ENCODE data around the gene FHIT.
"Not testable (repeated sequence)": the region's sequence is repeated elsewhere in the genome, so short reads cannot be mapped to it uniquely, and the experiment has no call there.

FHIT gene

DNA sequence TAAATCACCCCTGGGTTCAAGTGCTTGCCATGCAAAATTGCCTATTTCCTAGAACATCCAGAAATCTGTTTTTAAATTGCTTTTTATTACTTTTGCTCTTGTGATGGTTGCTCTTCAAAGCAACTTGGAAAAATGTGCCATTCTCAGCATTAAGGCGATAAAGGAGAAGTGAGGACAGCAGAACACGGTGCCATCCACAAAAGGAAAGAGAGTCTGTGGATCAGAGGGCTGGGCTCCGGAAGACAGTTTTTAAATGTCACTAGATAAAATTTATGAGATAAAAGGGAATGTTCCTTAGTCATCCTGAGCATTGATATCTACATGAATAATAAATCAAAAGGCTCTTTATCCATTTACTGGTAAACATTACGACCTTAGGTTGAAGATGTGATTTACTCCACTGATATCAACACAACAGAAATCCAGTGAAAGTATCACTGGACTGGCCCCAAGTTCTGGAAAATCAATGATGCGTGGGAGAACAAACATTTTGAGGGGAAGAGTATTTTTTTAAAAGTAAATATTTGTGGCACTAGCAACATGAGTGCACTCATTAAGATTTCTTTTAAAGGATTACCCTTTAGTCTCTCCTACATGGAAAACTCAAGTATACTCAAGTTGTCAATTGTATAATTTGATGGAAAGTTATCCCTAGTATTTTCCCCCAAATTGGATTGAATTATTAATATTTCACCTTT is 554.7 kb downstream of the FHIT start:
- no peaks in the 10 kb centered on the region for H3K79me2 ChIP-seq
- TF ChIP-seq, protein P1, sequence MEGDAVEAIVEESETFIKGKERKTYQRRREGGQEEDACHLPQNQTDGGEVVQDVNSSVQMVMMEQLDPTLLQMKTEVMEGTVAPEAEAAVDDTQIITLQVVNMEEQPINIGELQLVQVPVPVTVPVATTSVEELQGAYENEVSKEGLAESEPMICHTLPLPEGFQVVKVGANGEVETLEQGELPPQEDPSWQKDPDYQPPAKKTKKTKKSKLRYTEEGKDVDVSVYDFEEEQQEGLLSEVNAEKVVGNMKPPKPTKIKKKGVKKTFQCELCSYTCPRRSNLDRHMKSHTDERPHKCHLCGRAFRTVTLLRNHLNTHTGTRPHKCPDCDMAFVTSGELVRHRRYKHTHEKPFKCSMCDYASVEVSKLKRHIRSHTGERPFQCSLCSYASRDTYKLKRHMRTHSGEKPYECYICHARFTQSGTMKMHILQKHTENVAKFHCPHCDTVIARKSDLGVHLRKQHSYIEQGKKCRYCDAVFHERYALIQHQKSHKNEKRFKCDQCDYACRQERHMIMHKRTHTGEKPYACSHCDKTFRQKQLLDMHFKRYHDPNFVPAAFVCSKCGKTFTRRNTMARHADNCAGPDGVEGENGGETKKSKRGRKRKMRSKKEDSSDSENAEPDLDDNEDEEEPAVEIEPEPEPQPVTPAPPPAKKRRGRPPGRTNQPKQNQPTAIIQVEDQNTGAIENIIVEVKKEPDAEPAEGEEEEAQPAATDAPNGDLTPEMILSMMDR (IDR thresholded peaks at IDR 0.05) = no peak
- no peaks in the 10 kb centered on the region for H3K4me1 ChIP-seq
- no peaks in the 10 kb centered on the region for H3K36me3 ChIP-seq (ENCODE audit: control insufficient read depth, insufficient read depth, low read length)
- H3K27me3 ChIP-seq (ENCODE audit: control insufficient read depth, insufficient read depth, low read length) = no peaks in the 10 kb centered on the region
- no peaks in the 10 kb centered on the region for H3K9me3 ChIP-seq (ENCODE audit: control insufficient read depth, low read length)
- H3K4me3 ChIP-seq (ENCODE audit: low read depth, low read length) = no peak overlapping the region
- H3K4me2 ChIP-seq (ENCODE audit: low read length) = no peak overlapping the region
- H3K9ac ChIP-seq = no peak overlapping the region
- no peak overlapping the region for H2AFZ ChIP-seq
- H3K27ac ChIP-seq = no peak overlapping the region

DNA sequence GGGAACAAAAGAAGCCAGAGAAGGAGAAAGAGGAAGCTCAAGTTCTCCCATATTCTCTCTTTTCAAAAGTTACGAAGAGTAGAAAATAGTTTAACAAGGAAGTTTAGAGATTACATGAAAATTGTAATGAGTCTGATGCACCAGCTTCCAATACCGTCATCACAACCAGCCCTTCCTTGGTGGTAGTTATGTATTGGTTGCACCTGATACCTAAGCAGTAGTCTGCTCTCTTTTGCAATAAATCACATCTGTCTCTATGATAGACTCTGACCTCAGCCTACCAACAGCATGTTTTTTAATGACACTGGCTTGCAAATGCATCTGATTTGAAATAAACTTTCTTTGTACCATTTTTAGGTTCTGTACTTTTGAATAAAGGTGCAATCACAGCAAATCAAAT is 575.8 kb downstream of the FHIT start:
- H3K9ac ChIP-seq = no peak overlapping the region
- TF ChIP-seq, protein P1 (IDR thresholded peaks at IDR 0.05) = no peak
- no peaks in the 10 kb centered on the region for H3K9me3 ChIP-seq (ENCODE audit: control insufficient read depth, low read length)
- H2AFZ ChIP-seq = no peak overlapping the region
- no peak overlapping the region for H3K27ac ChIP-seq
- H3K36me3 ChIP-seq (ENCODE audit: control insufficient read depth, insufficient read depth, low read length) = no peaks in the 10 kb centered on the region
- no peaks in the 10 kb centered on the region for H3K79me2 ChIP-seq
- no peaks in the 10 kb centered on the region for H3K27me3 ChIP-seq (ENCODE audit: control insufficient read depth, insufficient read depth, low read length)
- H3K4me1 ChIP-seq = no peaks in the 10 kb centered on the region
- H3K4me2 ChIP-seq (ENCODE audit: low read length) = no peak overlapping the region
- H3K4me3 ChIP-seq (ENCODE audit: low read depth, low read length) = no peak overlapping the region

DNA sequence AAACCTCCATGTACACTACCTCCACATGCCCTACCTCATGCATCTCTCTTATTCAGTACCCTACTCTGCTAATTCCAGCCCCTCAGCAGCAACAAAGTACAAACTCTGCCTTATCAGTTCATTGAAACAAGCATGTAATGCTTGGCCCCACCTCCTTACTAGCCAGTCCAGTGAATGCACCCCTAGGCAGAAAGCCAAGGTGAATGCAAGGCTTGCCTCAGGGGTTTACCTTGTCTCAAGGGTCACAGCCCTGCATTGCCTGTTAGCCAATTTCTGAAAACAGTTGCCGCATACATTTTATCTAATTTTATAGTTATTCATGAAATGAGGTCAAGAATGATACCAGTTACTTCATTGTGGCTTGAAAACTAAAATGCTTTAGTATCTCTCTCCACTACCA is 576.4 kb downstream of the FHIT start:
- Histone ChIP-seq H3K4me1 (no peaks in the 10 kb centered on the region), H3K4me2 (ENCODE audit: low read length) (no peak overlapping the region), H3K27ac (no peak overlapping the region), H3K79me2 (no peaks in the 10 kb centered on the region), H3K27me3 (ENCODE audit: control insufficient read depth, insufficient read depth, low read length) (no peaks in the 10 kb centered on the region), H3K9ac (no peak overlapping the region), H2AFZ (no peak overlapping the region), H3K36me3 (ENCODE audit: control insufficient read depth, insufficient read depth, low read length) (no peaks in the 10 kb centered on the region), H3K4me3 (ENCODE audit: low read depth, low read length) (no peak overlapping the region), H3K9me3 (ENCODE audit: control insufficient read depth, low read length) (no peaks in the 10 kb centered on the region)
- TF ChIP-seq, protein P1 (IDR thresholded peaks at IDR 0.05) = no peak

DNA sequence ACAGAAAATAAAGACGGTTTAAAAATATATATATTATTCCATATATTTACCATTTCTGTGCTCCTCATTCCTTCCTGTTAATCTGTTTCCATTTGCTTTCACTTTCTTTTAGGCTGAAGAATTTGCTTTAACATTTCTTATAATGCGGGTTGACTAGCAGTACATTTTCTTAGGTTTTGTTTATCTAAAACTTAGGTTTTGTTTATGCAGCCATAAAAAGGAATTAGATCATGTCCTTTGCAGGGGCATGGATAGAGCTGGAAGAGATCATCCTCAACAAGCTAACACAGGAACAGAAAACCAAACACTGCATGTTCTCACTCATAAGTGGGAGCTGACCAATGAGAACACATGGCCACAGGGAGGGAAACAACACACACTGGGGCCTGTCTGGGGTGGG is 578.1 kb downstream of the FHIT start:
- no peaks in the 10 kb centered on the region for H3K36me3 ChIP-seq (ENCODE audit: control insufficient read depth, insufficient read depth, low read length)
- no peaks in the 10 kb centered on the region for H3K9me3 ChIP-seq (ENCODE audit: control insufficient read depth, low read length)
- H3K4me2 ChIP-seq (ENCODE audit: low read length) = no peak overlapping the region
- H3K9ac ChIP-seq = no peak overlapping the region
- H3K27me3 ChIP-seq (ENCODE audit: control insufficient read depth, insufficient read depth, low read length) = no peaks in the 10 kb centered on the region
- no peak overlapping the region for H2AFZ ChIP-seq
- TF ChIP-seq, protein P1 (IDR thresholded peaks at IDR 0.05) = no peak
- no peaks in the 10 kb centered on the region for H3K79me2 ChIP-seq
- no peak overlapping the region for H3K4me3 ChIP-seq (ENCODE audit: low read depth, low read length)
- no peaks in the 10 kb centered on the region for H3K4me1 ChIP-seq
- no peak overlapping the region for H3K27ac ChIP-seq

DNA sequence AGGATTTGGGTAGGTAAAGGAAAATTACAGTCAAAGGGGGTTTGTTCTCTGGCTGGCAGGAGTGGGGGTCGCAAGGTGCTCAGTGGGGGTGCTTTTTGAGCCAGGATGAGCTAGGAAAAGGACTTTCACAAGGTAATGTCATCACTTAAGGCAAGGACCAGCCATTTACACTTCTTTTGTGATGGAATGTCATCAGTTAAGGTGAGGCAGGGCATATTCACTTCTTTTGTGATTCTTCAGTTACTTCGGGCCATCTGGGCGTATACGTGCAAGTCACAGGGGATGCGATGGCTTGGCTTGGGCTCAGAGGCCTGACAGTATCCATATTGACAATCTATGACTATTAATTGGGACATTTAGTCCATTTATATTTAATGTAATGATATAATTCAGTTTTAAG is 578.9 kb downstream of the FHIT start:
- H3K9ac ChIP-seq; H3K27ac ChIP-seq; H3K4me3 ChIP-seq (ENCODE audit: low read depth, low read length); H3K79me2 ChIP-seq; H3K36me3 ChIP-seq (ENCODE audit: control insufficient read depth, insufficient read depth, low read length); H3K4me1 ChIP-seq; H3K27me3 ChIP-seq (ENCODE audit: control insufficient read depth, insufficient read depth, low read length); H2AFZ ChIP-seq; H3K4me2 ChIP-seq (ENCODE audit: low read length); H3K9me3 ChIP-seq (ENCODE audit: control insufficient read depth, low read length): not testable (repeated sequence)
